GM18861 (cell line): ENCODE results near the gene DNM3.
A peak's percentile ranks its signal among the peaks of the same experiment; 100 is the strongest.
"Not testable (repeated sequence)": the region's sequence is repeated elsewhere in the genome, so short reads cannot be mapped to it uniquely, and the experiment has no call there.

Experiments used
- ATAC-seq: cut with Tn5 transposase; IDR thresholded peaks from one replicate; pipeline ENCODE4 v1.9.1; 2021; ENCODE audit not compliant: unreplicated experiment

DNM3 gene

DNA sequence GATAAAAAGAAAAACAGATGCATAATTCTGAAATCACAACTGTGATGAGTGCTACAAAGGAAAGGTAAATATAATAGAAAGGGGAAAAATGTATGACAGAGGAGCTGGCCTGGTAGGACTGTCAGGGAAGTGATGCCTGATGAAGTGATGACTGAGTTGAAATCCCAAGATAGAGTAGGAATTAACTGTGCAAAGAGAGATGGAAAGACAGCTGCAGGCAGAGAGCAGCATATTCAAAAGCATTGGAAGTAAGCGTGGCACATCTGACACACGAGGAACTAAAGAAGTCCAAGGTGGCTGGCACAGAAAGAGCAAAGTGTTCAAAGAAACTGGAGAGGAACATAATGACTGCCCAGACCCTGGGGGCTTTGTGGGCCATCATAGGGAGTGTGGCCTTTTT is 457.6 kb downstream of the DNM3 start:
- no peak for ATAC-seq

GRCh38 chr1:172299515-172299914 is 458.2 kb downstream of the DNM3 start:
- no peak for ATAC-seq

DNA sequence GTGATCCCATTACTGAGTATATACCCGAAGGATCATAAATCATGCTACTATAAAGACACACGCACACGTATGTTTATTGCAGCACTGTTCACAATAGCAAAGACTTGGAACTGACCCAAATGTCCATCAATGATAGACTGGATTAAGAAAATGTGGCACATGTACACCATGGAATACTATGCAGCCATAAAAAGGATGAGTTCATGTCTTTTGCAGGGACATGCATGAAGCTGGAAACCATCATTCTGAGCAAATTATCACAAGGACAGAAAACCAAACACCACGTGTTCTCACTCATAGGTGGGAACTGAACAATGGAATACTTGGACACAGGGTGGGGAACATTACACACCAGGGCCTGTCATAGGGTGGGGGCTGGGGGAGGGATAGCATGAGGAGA is 466.2 kb downstream of the DNM3 start:
- ATAC-seq, result not testable (repeated sequence)

DNA sequence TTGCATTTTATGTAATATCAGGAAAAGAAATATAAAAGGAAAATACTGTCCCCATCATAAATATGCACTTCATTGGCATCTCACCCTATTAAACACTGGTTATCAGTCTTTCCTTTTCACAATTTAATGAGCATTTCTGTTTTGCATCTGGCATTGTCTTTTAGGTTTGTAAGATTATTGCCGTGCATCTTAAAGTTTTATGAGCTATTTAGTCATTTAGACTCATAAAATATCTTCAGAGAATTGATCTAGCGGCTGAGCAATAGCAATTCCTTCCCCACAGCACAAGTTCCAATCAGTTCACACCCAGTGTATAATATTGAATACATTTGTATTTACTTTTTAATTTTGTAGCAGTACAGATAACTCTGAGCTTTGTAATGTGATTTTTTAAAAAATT is 466.8 kb downstream of the DNM3 start:
- ATAC-seq, result no peak

GRCh38 chr1:172308577-172308976 is 467.3 kb downstream of the DNM3 start:
- ATAC-seq, result no peak

DNA sequence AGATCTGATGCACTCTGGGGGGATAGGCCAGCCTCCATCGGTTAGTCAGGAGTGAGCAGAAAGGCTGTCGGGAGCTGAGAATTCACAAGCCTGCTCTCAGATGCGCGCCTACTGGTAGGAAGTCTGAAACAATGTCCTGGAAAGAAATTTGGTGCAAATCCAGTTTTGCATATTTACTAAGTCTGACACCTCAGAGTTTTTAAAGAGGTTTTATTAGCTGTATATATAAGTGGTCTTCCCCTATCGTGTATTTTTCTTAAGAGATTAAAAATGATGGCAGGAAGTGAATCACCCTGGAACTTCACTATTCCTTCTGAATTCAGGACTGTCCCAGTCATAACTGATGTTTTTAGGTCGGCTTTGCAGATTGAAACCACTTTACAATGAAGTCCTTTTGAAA is 479.4 kb downstream of the DNM3 start:
- ATAC-seq, result no peak

DNA sequence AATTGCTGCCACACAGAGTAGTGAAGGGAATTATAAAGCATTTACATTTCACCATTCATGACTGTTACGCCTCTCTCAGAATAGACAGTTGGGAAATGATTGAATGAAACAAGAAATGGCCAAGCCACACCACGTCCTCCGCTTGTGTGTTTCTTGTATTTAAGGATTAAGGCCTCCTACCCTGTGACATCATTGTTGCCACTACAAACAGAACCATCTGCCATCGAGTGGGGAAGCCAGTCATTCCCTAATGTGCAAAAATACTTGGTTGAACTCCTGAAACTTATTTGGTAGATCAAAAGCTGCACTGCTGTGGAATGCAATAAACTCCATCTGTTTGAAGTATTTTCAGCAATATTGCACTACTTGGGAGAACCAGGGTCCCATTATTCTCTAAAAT is 480.2 kb downstream of the DNM3 start:
- ATAC-seq, result no peak

GRCh38 chr1:172322219-172323061 is 481.1 kb downstream of the DNM3 start:
- ATAC-seq, result no peak

DNA sequence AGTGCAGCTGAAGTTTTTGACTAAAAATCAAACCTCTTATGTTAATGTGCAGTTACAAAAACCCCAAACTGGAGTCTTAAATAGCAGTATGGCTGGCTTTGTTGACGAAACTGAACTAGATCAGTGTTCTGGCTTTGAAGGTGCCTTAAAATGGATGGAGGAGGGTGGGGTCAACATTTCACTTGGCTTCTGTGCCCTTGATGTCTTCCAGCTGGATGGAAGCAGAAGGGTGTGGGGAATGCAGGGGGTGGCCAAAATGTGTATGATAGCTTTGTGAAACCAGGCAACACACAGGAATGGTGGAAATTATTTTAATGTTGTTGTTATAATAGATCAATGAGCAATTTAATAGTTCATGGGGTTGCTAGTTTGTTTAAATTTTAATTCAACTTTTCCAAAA is 482.4 kb downstream of the DNM3 start:
- ATAC-seq, result no peak

DNA sequence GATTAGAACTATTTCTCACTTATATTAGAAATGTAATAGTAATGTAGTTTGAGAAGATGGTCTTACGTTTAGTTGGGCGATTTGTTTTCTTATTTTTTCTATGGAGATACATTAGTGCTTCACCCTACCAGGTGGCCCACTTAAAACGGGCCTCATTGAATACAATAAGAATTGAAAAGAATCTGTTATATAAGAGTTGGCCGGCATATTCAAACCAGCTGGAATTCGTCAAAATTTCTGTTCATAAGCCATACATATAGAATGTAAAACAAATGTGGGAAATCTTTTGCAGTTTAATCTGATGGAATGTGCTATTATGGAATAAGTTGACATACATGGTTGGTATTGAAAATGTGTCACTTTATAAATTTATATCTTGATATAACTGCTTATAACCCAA is 482.8 kb downstream of the DNM3 start:
- no peak for ATAC-seq

GRCh38 chr1:172324761-172325160 is 483.5 kb downstream of the DNM3 start:
- no peak for ATAC-seq

DNA sequence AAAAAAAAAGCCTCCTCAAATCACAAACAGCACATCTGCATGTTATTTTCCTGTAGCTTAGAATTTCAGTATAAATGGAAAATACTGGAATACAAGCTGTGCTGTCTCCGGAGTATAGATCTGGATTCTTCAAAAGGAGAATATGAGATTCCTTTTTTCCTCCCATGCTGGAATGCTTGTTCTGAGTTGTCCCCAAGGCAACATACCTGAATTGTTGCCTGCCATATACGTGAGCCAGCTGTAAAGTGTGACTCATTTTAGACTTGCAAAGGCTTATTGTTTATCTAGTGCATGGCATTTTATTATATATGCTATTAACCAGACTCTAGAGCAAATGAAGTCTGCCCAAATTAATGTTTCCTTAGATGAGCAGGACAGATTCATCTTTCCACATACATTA is 484.2 kb downstream of the DNM3 start:
- ATAC-seq, result no peak

GRCh38 chr1:172326136-172326535 is 484.8 kb downstream of the DNM3 start:
- no peak for ATAC-seq

DNA sequence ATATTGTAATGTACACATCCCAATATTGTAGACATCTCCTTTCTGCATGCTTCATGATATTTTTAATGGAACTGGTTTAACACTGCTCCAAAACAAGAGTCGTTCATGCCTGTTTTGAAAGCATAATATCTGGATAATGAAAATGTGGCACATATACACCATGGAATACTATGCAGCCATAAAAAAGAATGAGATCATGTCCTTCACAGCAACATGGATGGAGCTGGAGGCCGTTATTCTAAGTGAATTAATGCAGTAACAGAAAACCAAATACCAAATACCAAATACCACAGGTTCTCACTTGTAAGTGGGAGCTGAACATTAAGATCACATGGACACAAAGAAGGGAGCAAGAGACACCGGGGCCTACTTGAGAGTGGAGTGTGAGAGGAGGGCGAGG is 487.0 kb downstream of the DNM3 start:
- no peak for ATAC-seq

DNA sequence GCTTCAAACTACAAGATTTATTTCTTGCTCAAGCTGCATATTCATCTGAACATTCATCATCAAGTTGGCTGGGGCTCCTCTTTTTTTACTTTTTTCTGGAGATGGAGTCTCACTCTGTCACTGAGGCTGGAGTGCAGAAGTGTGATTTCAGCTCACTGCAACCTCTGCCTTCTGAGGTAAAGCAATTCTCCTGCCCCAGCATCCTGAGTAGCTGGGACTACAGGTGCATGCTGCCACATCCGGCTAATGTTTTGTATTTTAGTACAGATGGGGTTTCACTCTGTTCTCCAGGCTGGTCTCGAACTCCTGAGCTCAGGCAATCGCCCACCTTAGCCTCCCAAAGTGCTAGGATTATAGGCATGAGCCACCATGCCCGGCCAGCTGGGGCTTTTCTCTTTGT is 490.9 kb downstream of the DNM3 start:
- no peak for ATAC-seq

DNA sequence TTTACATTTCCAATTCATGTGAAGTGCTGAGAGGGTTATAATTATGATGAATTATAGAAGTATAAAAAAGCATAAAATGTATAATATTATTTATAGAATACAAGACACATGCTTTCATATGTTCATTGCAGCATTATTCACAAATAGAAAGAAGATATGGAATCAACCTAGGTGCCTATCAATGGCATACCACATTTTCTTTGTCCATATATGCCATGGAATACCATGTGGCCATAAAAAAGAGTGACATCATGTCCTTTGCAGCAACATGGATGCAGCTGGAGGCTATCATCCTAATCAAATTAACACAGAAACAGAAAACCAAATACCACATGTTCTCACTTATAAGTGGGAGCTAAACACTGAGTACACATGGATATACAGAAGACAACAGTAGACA is 494.1 kb downstream of the DNM3 start:
- no peak for ATAC-seq

GRCh38 chr1:172338295-172338735 is 497.0 kb downstream of the DNM3 start:
- no peak for ATAC-seq

- ATAC-seq, result no peak
Measured at GRCh38 chr1:172339842-172340241, 498.5 kb downstream of the DNM3 start.

- ATAC-seq, result no peak
Measured at GRCh38 chr1:172340520-172340919, 499.2 kb downstream of the DNM3 start.

DNA sequence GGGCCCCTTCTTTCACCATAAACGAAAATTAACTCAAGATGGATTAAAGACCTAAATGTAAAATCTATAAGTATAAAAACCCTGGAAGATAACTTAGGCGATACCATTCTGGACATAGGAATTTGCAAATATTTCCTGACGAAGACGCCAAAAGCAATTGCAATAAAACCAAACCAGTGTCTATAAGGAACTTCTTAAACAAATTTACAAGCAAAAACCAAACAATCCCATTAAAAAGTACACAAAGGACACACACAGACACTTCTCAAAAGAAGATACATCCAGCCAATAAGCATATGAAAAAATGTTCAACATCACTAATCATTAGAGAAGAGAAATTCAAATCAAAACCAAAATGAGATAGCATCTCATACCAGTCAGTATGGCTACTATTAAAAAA is 500.4 kb downstream of the DNM3 start:
- ATAC-seq, result no peak

GRCh38 chr1:172342584-172343239 is 501.4 kb downstream of the DNM3 start:
- peak; percentile 40 for ATAC-seq
